Lower leg skin (tissue), 4 donors: ENCODE measurements around the gene GJC1. TPM values are rescaled to one million over a fixed set of nuclear protein-coding genes. Genes with fewer than 3 reads are reported as not detected.

Source experiments
- DNase-seq, 2 donors: peaks; one replicate each; pipeline ENCODE4 v3.0.0-alpha.2; 2019; ENCODE audit warnings: low spot score in 2 of 2
- H3K4me3 ChIP-seq: fragments of 200-600 bp; sonication (generic); 2 replicates; pipeline ENCODE4 v1.5.1; 2017; ENCODE audit warnings: mild to moderate bottlenecking, low read depth; ENCODE audit not compliant: poor library complexity, severe bottlenecking
- POLR2A ChIP-seq, 2 donors: fragments of 450-650 bp; IDR thresholded peaks; one replicate each; pipeline ENCODE4 v1.6.1; 2016 to 2017; ENCODE audit warnings: antibody characterized with exemption in 2 of 2, mild to moderate bottlenecking in 1 of 2, moderate library complexity in 1 of 2
- WGBS, 2 donors: methylation state at CpG; one replicate each; pipeline ENCODE4 v1.1.5; 2018; 5-methylcytosine and 5-hydroxymethylcytosine counted together
- intact Hi-C: fragments of 100-400 bp; cut with DNase I; formaldehyde crosslinking; loops from one replicate; pipeline ENCODE4 v1.15.0; 2023; ENCODE audit warnings: low total_unique reads
- total RNA-seq, 4 donors: library from RNA; depleted of rRNA; stranded (reverse); fragments of >200 nt; gene quantifications; one replicate each; pipeline ENCODE4 v1.1.0, GENCODE V29; 2016
- TF ChIP-seq, protein P1 (sequence below), 3 donors: fragments of 450-650 bp; IDR thresholded peaks; one replicate each; pipeline ENCODE4 v1.5.1; 2016; ENCODE audit warnings: antibody characterized with exemption in 3 of 3, mild to moderate bottlenecking in 3 of 3, moderate library complexity in 2 of 3

Gene GJC1
- total RNA-seq, 4 donors from 2014 or later = 0.25 to 4.6 (median 1.6) TPM

GRCh38 chr17:44779211-44780025, 50.7 kb downstream of the GJC1 start:
- DNase-seq = peak; percentile 54 to 94
- TF ChIP-seq POLR2A (IDR thresholded peaks at IDR 0.05) = no peak
- TF ChIP-seq, protein P1, sequence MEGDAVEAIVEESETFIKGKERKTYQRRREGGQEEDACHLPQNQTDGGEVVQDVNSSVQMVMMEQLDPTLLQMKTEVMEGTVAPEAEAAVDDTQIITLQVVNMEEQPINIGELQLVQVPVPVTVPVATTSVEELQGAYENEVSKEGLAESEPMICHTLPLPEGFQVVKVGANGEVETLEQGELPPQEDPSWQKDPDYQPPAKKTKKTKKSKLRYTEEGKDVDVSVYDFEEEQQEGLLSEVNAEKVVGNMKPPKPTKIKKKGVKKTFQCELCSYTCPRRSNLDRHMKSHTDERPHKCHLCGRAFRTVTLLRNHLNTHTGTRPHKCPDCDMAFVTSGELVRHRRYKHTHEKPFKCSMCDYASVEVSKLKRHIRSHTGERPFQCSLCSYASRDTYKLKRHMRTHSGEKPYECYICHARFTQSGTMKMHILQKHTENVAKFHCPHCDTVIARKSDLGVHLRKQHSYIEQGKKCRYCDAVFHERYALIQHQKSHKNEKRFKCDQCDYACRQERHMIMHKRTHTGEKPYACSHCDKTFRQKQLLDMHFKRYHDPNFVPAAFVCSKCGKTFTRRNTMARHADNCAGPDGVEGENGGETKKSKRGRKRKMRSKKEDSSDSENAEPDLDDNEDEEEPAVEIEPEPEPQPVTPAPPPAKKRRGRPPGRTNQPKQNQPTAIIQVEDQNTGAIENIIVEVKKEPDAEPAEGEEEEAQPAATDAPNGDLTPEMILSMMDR (IDR thresholded peaks at IDR 0.05) = peak in 1 of 3 donors; percentile 57
- intact Hi-C loops = no loop called here
- H3K4me3 ChIP-seq = no peak overlapping the region
- 17 to 19% methylated on average over 26 to 35 of the region's 36 CpGs for WGBS, 2 donors

GRCh38 chr17:44778656-44779210, 51.4 kb downstream of the GJC1 start:
- no peak overlapping the region for H3K4me3 ChIP-seq
- intact Hi-C loops = no loop called here
- DNase-seq = no peak
- WGBS, 2 donors = 27 to 33% methylated on average over 10 of the region's 10 CpGs
- TF ChIP-seq POLR2A (IDR thresholded peaks at IDR 0.05) = no peak
- TF ChIP-seq, protein P1 (IDR thresholded peaks at IDR 0.05) = no peak

- TF ChIP-seq, protein P1 (IDR thresholded peaks at IDR 0.05) = no peak
- TF ChIP-seq POLR2A (IDR thresholded peaks at IDR 0.05) = no peak
- intact Hi-C loops = no loop called here
- WGBS, 2 donors = 85 to 88% methylated on average over 10 to 17 of the region's 20 CpGs
- no peak overlapping the region for H3K4me3 ChIP-seq
- DNase-seq = no peak
Observed at GRCh38 chr17:44777394-44778348, 52.4 kb downstream of the GJC1 start.

GRCh38 chr17:44776628-44777393, 53.3 kb downstream of the GJC1 start:
- WGBS, 2 donors = 80 to 88% methylated on average over 17 to 19 of the region's 19 CpGs
- no peak overlapping the region for H3K4me3 ChIP-seq
- intact Hi-C loops = no loop called here
- no peak for DNase-seq
- TF ChIP-seq, protein P1 (IDR thresholded peaks at IDR 0.05) = no peak
- no peak for TF ChIP-seq POLR2A (IDR thresholded peaks at IDR 0.05)
